ENCODE data around the gene MOK.
A peak's percentile ranks its signal among the peaks of the same experiment; 100 is the strongest.

Gene MOK

DNA sequence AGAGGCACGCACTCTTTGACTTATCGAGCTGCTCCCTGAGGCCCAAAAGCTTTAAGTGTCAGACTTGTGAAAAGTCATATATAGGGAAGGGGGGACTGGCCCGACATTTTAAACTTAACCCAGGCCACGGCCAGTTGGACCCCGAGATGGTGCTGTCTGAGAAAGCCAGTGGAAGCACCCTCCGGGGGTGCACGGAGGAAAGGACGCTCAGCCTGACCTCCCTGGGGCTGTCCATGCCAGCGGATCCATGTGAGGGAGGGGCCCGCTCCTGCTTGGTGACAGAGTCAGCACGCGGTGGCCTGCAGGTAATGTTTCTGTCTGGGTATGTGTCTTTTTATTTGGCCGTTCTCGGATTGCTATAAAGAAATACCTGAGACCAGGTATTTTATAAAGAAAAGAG is 21.6 kb upstream of the MOK start:
- TF ChIP-seq, protein P1, sequence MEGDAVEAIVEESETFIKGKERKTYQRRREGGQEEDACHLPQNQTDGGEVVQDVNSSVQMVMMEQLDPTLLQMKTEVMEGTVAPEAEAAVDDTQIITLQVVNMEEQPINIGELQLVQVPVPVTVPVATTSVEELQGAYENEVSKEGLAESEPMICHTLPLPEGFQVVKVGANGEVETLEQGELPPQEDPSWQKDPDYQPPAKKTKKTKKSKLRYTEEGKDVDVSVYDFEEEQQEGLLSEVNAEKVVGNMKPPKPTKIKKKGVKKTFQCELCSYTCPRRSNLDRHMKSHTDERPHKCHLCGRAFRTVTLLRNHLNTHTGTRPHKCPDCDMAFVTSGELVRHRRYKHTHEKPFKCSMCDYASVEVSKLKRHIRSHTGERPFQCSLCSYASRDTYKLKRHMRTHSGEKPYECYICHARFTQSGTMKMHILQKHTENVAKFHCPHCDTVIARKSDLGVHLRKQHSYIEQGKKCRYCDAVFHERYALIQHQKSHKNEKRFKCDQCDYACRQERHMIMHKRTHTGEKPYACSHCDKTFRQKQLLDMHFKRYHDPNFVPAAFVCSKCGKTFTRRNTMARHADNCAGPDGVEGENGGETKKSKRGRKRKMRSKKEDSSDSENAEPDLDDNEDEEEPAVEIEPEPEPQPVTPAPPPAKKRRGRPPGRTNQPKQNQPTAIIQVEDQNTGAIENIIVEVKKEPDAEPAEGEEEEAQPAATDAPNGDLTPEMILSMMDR (IDR thresholded peaks at IDR 0.05; ENCODE audit: unreplicated experiment in 3 of 3) = no peak
- H3K4me1 Mint-ChIP-seq = peaks cover 9% of the 10 kb centered on the region
- H3K4me3 Mint-ChIP-seq = no peak overlapping the region
- H3K27ac Mint-ChIP-seq = no peak overlapping the region
- peaks cover 11% of the 10 kb centered on the region for H3K36me3 Mint-ChIP-seq (ENCODE audit: low read depth)
- no peaks in the 10 kb centered on the region for H3K9me3 Mint-ChIP-seq
- H3K27me3 Mint-ChIP-seq (ENCODE audit: low read depth) = peaks cover 3% of the 10 kb centered on the region

DNA sequence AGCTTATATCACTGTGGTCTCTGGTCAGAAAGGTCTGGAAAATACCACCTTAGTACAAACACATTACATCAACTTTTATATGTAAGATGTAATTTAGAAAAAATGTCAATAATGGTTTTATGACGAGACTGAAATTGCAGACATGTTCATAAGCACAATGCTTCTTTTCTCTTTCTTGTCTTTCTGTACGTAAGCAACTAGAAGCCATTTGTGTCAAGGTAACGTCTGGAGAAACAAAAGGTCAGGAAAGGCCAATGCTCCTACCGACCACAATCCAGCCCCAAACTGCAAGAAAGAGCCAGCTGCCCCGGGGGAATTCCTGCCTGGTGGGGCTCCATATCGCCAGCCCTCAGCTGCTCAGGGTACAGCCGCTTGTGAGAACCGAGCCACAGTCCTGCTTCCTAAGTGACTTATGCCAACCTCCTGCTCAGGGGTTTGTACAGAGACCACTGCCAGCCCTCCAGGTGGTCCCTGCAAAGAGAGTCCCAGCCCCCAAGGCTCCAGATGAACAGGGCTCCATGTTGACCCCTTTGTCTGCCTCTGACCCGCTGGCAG is 20.9 kb upstream of the MOK start:
- TF ChIP-seq, protein P1 (IDR thresholded peaks at IDR 0.05; ENCODE audit: unreplicated experiment in 3 of 3) = no peak
- Mint-ChIP-seq H3K4me1 (peaks cover 13% of the 10 kb centered on the region), H3K27me3 (ENCODE audit: low read depth) (peaks cover 3% of the 10 kb centered on the region), H3K27ac (no peak overlapping the region), H3K36me3 (ENCODE audit: low read depth) (peaks cover 9% of the 10 kb centered on the region), H3K9me3 (no peaks in the 10 kb centered on the region), H3K4me3 (no peak overlapping the region)

DNA sequence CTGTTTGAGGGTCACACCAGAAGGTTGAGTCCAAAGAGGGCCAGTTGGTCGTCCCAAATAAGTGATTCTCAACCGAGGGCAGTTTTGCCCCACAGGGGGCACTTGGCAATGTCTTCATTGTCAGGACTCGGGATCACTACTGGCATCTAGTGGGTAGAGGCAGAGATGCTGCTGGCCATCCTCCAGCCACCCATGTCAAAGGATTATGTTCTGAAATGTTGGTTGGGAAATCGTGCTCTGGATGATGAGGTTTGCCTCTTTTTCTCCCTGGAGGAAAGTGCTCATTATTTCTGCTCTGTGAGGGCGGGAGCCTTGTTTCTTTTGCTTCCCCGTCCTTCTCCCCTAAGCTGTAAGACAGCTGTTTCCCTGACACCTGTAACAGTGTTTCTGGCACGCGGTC is 18.1 kb upstream of the MOK start:
- Mint-ChIP-seq H3K27me3 (ENCODE audit: low read depth) (peaks cover 3% of the 10 kb centered on the region), H3K4me1 (peaks cover 25% of the 10 kb centered on the region), H3K27ac (peak overlapping the region; percentile 54 to 93 (median 67)), H3K36me3 (ENCODE audit: low read depth) (peaks cover 9% of the 10 kb centered on the region), H3K4me3 (peak overlapping the region; percentile 55 to 97 (median 83)), H3K9me3 (no peaks in the 10 kb centered on the region)
- TF ChIP-seq, protein P1 (IDR thresholded peaks at IDR 0.05; ENCODE audit: unreplicated experiment in 3 of 3) = peak; percentile 33 to 47 (median 45)

DNA sequence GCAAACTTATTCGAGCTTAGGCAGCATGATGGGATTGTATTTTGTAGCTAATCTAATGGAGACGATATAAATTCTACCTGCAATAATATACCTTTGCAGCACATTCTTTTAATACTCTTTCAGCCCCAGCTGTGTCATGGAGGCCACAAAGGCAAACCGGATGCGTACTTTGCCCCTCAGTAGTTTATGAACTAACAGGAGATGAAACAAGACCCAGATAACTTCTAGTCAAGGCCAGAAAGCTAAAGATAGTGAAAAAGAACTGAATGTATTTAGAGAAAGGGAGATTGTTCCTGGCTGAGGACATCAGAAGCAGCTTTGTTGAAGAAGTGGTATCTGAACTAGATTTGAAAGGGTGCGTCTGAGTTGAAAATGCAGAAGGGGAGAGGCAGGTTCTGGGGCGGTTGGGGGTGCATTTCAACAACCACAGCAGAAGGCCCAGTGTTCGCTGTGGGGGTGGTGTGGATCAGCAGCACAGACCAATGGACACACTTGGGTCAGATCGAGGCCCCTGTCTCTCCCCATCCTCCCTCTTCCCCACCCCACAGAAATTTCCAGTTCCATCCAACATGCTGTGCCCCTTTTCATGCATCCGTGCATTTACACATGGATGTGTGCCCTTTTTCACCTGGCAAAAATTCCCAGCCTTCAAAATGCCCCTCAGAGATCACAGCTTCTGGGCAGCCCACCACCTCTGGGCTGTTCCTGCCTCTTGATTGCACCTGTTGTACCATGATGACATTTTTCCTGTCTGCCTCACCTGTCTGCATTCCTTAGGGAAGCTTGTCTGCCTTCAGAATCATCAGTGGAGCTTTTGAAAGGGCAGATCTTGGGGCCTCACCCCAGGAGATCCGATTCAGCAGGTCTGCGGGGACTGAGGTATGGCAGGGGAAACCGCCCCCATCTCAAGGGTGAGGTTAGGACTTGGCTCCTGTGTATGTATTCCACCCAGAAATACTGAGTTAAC is 16.8 kb upstream of the MOK start:
- H3K36me3 Mint-ChIP-seq (ENCODE audit: low read depth) = peaks cover 9% of the 10 kb centered on the region
- peak overlapping the region; percentile 55 to 99 (median 74) for H3K27ac Mint-ChIP-seq
- H3K4me1 Mint-ChIP-seq = peaks cover 39% of the 10 kb centered on the region
- TF ChIP-seq, protein P1 (IDR thresholded peaks at IDR 0.05; ENCODE audit: unreplicated experiment in 3 of 3) = no peak
- H3K9me3 Mint-ChIP-seq = no peaks in the 10 kb centered on the region
- peaks cover 5% of the 10 kb centered on the region for H3K27me3 Mint-ChIP-seq (ENCODE audit: low read depth)
- peak overlapping the region; percentile 92 to 97 (median 94) for H3K4me3 Mint-ChIP-seq

DNA sequence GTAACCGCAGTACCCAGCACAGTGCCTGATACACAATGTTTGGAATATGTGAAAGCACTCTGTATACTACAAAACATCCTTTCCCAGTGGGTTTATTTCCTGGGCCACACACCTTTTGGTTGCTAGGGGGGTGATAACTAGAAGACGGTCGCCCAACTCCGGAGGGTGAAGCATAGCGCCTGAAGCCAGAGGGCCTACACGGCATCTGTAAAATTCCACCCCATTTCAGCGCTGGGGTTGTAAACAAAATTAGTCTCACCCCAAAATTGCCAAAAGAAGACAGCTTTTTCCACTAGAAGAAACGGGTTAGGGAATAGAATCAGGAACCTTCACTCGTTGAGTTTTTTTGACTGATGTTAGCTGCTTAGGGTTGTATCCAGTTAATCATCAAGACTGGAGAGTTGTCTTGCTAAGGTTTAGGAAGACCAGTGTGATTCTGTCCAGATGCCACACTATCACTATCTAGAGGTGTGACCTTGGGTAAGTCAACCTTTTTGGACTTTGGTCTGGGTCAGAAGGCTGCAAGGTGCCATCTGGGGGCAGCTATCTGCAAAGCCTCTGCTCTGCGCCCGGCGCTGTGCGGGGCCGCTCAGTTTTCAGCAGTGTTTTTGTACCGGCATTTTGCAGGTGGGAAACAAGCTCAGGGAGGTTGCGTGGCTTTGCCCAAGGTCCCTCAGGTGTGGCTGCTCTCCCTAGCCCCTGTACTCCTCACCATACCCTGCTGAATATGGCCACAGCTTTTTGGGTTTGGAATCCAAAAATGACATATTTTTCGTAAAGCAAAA is 15.9 kb upstream of the MOK start:
- TF ChIP-seq, protein P1 (IDR thresholded peaks at IDR 0.05; ENCODE audit: unreplicated experiment in 3 of 3) = no peak
- Mint-ChIP-seq H3K9me3 (no peaks in the 10 kb centered on the region), H3K27me3 (ENCODE audit: low read depth) (peaks cover 7% of the 10 kb centered on the region), H3K4me3 (peak overlapping the region; percentile 92 to 97 (median 94)), H3K27ac (peak overlapping the region; percentile 99 to 100 (median 99)), H3K4me1 (peaks cover 48% of the 10 kb centered on the region), H3K36me3 (ENCODE audit: low read depth) (peaks cover 3% of the 10 kb centered on the region)

All from nephron (organoid).